ENCODE measurements around the gene POLDIP2. TPM values are rescaled to one million over a fixed set of nuclear protein-coding genes. Genes with fewer than 3 reads are reported as not detected.

The POLDIP2 gene
- total RNA-seq, 4 donors from 2014 or later: 62.7 to 86.0 (median 72.4) TPM

DNA sequence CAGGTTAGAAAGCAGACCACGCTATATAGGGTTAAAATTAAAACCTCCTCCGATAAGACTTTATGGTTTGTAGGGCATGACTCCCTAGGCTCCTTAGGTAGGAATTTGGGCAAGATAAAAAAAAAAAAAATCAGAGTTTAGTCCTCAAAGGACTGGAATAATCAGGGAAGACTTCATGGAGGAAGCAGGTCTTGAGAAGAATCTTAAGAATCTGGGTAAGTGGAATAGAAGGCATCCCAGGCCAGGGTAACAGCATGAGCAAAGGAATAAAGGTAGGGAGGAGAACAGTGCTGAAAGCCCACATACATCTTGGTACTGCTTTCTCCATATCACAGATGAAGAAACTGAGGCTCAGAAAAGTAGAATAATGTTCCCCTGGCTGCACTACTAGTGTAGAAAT is 33.2 kb upstream of the POLDIP2 start:
- ATAC-seq (ENCODE audit: low FRiP score): no peak
- TF ChIP-seq, protein P1, sequence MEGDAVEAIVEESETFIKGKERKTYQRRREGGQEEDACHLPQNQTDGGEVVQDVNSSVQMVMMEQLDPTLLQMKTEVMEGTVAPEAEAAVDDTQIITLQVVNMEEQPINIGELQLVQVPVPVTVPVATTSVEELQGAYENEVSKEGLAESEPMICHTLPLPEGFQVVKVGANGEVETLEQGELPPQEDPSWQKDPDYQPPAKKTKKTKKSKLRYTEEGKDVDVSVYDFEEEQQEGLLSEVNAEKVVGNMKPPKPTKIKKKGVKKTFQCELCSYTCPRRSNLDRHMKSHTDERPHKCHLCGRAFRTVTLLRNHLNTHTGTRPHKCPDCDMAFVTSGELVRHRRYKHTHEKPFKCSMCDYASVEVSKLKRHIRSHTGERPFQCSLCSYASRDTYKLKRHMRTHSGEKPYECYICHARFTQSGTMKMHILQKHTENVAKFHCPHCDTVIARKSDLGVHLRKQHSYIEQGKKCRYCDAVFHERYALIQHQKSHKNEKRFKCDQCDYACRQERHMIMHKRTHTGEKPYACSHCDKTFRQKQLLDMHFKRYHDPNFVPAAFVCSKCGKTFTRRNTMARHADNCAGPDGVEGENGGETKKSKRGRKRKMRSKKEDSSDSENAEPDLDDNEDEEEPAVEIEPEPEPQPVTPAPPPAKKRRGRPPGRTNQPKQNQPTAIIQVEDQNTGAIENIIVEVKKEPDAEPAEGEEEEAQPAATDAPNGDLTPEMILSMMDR (IDR thresholded peaks at IDR 0.05): no peak
- no peak for DNase-seq (ENCODE audit: low spot score)

DNA sequence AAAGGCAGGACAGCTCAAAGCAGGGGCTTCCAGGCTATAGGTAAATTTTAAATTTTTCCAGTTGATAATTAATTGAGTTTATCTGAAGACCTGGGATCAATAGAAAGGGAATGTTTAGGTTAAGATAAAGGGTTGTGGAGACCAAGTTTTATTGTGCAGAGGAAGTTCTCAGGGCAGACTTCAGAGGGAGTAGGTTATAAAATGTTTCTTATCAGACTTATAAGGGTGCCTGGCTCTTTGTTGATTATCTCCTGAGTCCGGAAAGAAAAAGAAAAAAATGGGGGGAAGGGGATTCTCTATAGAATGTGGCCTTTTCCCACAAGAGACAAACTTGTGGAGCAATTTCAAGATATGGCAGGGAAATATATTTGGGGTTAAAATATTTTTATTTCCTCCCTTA is 32.8 kb upstream of the POLDIP2 start:
- TF ChIP-seq, protein P1 (IDR thresholded peaks at IDR 0.05): no peak
- no peak for ATAC-seq (ENCODE audit: low FRiP score)
- no peak for DNase-seq (ENCODE audit: low spot score)

DNA sequence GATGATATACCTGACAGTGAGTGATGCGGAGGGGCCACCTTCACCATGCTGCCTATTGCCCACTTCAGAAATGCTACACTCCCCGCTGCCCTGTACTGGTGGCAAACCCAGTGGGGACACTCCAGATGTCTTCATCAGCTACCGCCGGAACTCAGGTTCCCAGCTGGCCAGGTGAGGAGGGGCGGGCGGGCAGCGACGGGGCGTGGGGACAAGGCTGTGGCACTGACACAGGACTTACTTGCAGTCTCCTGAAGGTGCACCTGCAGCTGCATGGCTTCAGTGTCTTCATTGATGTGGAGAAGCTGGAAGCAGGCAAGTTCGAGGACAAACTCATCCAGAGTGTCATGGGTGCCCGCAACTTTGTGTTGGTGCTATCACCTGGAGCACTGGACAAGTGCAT is 30.8 kb upstream of the POLDIP2 start:
- DNase-seq (ENCODE audit: low spot score) (no peak), ATAC-seq (ENCODE audit: low FRiP score) (no peak)
- TF ChIP-seq, protein P1 (IDR thresholded peaks at IDR 0.05): no peak

DNA sequence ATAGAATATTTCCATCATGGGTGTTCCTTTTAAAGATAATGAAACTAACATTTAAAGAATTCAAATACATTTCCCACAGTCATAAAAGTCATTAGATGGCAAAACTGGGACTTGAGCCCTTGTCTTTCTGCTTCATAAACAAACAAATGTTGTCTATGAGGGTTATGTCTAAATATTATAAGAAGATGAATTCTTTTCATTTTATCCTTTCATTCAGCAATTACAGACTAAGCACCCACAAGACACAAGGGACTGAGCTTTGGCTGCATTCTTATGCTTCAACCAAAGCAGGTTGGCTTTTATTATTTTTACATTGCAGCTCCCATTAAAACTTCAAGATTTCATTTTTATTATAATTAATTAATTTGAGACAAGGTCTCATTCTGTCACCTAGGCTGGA is 29.1 kb upstream of the POLDIP2 start:
- DNase-seq (ENCODE audit: low spot score) (no peak), ATAC-seq (ENCODE audit: low FRiP score) (no peak)
- TF ChIP-seq, protein P1 (IDR thresholded peaks at IDR 0.05): no peak

DNA sequence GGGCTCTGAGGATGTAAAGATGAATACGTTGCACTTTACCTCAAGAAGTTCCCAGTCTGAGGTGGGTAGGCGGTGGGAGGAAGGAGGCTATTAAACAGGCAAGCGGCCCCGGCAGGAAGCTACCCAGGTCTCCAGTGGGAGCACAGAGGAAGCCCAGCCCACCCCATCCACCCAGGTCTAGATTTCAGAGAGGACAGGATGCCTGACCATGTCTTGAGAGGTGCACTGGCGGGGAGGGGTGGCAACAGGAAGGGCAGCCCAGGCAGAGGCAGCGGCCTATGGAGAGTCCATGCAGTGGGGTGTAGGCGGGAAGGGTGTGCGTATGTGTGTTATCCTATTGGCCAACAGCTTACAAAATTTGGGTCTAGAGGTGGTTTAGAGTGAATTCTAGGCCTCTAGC is 28.1 kb upstream of the POLDIP2 start:
- DNase-seq (ENCODE audit: low spot score) (no peak), ATAC-seq (ENCODE audit: low FRiP score) (no peak)
- TF ChIP-seq, protein P1 (IDR thresholded peaks at IDR 0.05): no peak

DNA sequence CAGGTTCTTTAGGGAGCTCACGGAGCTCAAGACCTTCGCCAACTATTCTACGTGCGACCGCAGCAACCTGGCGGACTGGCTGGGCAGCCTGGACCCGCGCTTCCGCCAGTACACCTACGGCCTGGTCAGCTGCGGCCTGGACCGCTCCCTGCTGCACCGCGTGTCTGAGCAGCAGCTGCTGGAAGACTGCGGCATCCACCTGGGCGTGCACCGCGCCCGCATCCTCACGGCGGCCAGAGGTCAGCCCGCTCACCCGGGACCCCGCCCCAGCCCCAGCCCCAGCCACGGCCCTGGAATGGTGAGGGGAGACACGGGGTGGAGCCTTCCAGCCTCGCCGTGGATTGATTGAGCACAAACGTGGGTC is 27.7 kb upstream of the POLDIP2 start:
- ATAC-seq (ENCODE audit: low FRiP score) (peak; percentile 34), DNase-seq (ENCODE audit: low spot score) (no peak)
- TF ChIP-seq, protein P1 (IDR thresholded peaks at IDR 0.05): no peak

DNA sequence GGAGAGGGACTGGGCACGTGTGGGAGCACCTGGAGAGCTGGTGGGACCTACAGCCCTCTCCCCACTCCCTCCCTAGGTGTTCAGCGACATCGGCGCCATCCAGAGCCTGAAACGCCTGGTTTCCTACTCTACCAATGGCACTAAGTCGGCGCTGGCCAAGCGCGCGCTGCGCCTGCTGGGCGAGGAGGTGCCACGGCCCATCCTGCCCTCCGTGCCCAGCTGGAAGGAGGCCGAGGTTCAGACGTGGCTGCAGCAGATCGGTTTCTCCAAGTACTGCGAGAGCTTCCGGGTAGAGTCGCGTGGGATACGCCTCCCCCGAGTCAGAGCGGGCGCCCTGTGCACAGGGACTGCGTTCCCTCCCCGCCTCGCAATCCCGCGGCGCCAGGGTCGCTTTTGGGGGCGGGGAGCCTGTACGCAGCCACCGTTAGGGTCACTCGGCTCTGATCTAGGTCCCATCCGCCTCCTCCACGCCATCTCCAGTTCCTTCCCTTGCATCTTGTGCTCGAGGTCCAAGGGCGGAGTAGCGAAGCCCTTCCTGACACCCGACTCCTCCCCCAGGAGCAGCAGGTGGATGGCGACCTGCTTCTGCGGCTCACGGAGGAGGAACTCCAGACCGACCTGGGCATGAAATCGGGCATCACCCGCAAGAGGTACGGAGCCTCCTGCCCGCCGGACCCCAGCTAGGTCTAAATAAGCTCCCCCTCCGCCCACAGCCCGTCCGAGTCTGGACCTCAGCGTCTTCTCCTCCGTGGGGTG is 27.1 kb upstream of the POLDIP2 start:
- ATAC-seq (ENCODE audit: low FRiP score): peak; percentile 88
- TF ChIP-seq, protein P1 (IDR thresholded peaks at IDR 0.05): no peak
- DNase-seq (ENCODE audit: low spot score): no peak
